HepG2 (cell line): Measurements from ENCODE around the gene CES2. TPM values are rescaled to one million over a fixed set of nuclear protein-coding genes. Genes with fewer than 3 reads are reported as not detected.

Experiments
- CBFB ChIP-seq: sonication (generic); formaldehyde crosslinking; IDR thresholded peaks from 2 replicates; pipeline ENCODE4 v1.4.0; 2020; ENCODE audit warnings: missing genetic modification reagents
- CREB1 ChIP-seq, 2 experiments: fragments of 450-650 bp in 1 of 2; IDR thresholded peaks; 2 replicates each; pipeline ENCODE4 v1.6.1; 2016 to 2017; ENCODE audit warnings: control low read depth in 1 of 2, mild to moderate bottlenecking in 1 of 2, missing compliant biosample characterization in 1 of 2, missing genetic modification characterization in 1 of 2
- HNF4A ChIP-seq: sonication (generic); formaldehyde crosslinking; IDR thresholded peaks from 2 replicates; pipeline ENCODE4 v1.4.0; 2020; ENCODE audit warnings: missing genetic modification reagents
- JUND ChIP-seq: sonication (generic); formaldehyde crosslinking; IDR thresholded peaks from 2 replicates; pipeline ENCODE4 v1.8.0; 2022; ENCODE audit warnings: mild to moderate bottlenecking, missing genetic modification reagents
- NKX3-1 ChIP-seq: sonication (generic); formaldehyde crosslinking; IDR thresholded peaks from 2 replicates; pipeline ENCODE4 v1.5.0; 2020; ENCODE audit warnings: missing genetic modification reagents
- RFX1 ChIP-seq: fragments of 450-650 bp; IDR thresholded peaks from 2 replicates; pipeline ENCODE4 v1.6.1; 2017
- SMC3 ChIP-seq: IDR thresholded peaks from 2 replicates; pipeline ENCODE4 v1.6.1; 2011; ENCODE audit warnings: low read length, improper control_type of control experiment
- TP53 ChIP-seq: sonication (generic); formaldehyde crosslinking; conservative IDR thresholded peaks from 2 replicates; pipeline ENCODE4 v1.4.0; 2020; ENCODE audit warnings: missing genetic modification reagents
- XBP1 ChIP-seq: sonication (generic); formaldehyde crosslinking; IDR thresholded peaks from 2 replicates; pipeline ENCODE4 v1.5.0; 2020; ENCODE audit warnings: missing genetic modification reagents
- ZNF572 ChIP-seq: sonication (generic); formaldehyde crosslinking; IDR thresholded peaks from 2 replicates; pipeline ENCODE4 v1.5.1; 2020; ENCODE audit warnings: mild to moderate bottlenecking, missing genetic modification reagents
- ZSCAN12 ChIP-seq: sonication (generic); formaldehyde crosslinking; IDR thresholded peaks from 2 replicates; pipeline ENCODE4 v1.9.0; 2021; ENCODE audit warnings: mild to moderate bottlenecking, missing genetic modification reagents
- polyA plus RNA-seq, 8 experiments: library from polyadenylated mRNA; depleted of rRNA in 3 of 8; stranded (reverse) in 7 of 8; unstranded in 1 of 8; fragments of >200 nt; fragmentation: Illumina TruSeq in 4 of 8; extraction: Trizol in 4 of 8; gene quantifications; 2 replicates each; pipeline versions ENCODE4 v1.2.1 to v1.2.3, GENCODE V29; 2011 to 2016; ENCODE audit warnings: low read depth in 4 of 8, missing spikeins in 1 of 8, mixed read lengths in 1 of 8; ENCODE audit not compliant: insufficient read depth in 1 of 8
- total RNA-seq, 5 experiments: library from RNA; depleted of rRNA; stranded (reverse); fragments of >200 nt; fragmentation: Illumina TruSeq; extraction: Trizol; gene quantifications; 2 replicates each; pipeline ENCODE4 v1.2.3, GENCODE V29; 2016; ENCODE audit warnings: low read depth in 1 of 5
- TF ChIP-seq, protein P1 (sequence below): sonication (generic); formaldehyde crosslinking; IDR thresholded peaks from 2 replicates; pipeline ENCODE4 v1.5.1; 2020; ENCODE audit warnings: mild to moderate bottlenecking, missing genetic modification reagents, borderline replicate concordance
- TF ChIP-seq, protein P2 (sequence below): sonication (generic); formaldehyde crosslinking; IDR thresholded peaks from 2 replicates; pipeline ENCODE4 v1.8.0; 2022; ENCODE audit warnings: missing genetic modification reagents, mild to moderate bottlenecking, inconsistent platforms, borderline replicate concordance
- TF ChIP-seq, protein P3 (sequence below): sonication (generic); formaldehyde crosslinking; IDR thresholded peaks from 2 replicates; pipeline ENCODE4 v1.4.0; 2020; ENCODE audit warnings: missing genetic modification reagents
- TF ChIP-seq, protein P4 (sequence below): sonication (generic); formaldehyde crosslinking; conservative IDR thresholded peaks from 2 replicates; pipeline ENCODE4 v1.8.0; 2022; ENCODE audit warnings: mild to moderate bottlenecking, moderate library complexity, missing genetic modification reagents
- TF ChIP-seq, protein P5 (sequence below): sonication (generic); formaldehyde crosslinking; IDR thresholded peaks from 2 replicates; pipeline ENCODE4 v1.8.1; 2023; ENCODE audit warnings: missing genetic modification reagents, mild to moderate bottlenecking, borderline replicate concordance
- TF ChIP-seq, protein P6 (sequence below): sonication (generic); formaldehyde crosslinking; IDR thresholded peaks from 2 replicates; pipeline ENCODE4 v1.5.0; 2020; ENCODE audit warnings: missing genetic modification reagents, mild to moderate bottlenecking, borderline replicate concordance

The CES2 gene
- total and polyA plus RNA-seq, 2 of the 13 experiments (the other 11 are each of a cell fraction or from before 2014, with no cell fraction given): 50.6 to 63.8 TPM

DNA sequence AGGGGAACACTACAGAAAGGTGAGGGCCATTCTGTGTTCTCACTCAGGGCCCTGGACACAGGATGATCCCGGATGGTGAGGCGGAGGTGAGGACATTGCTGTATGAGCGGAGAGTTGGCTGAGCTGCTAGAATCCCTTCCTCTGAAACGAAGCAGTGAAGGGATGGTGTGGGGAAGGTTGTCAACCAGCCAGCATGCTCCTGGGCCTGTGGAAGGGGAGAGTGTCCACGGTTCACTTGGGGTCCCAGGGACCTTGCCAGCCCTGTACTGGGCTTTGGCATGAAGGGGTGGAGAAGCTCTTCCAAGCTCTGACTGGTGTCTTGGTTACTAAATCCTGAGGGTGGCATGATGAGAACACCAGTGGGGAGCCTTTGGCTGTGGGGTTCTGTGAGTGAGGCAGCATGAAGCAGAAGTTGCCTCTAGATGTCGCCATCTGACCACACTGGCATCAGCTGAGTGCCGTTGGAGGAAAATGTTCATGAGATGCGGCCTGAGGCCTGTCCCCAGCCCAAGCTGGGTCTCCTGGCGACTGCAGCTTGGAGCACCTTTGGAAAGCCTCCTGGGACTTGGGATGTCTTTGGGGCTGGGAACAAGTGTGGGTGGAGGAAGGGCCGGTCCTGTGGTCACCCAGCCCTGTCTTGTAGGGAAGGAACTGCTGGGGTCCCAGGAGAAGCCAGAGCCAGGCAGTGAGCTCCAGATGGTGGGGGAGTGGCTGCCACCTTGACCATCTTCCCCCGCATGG, 40.2 kb upstream of the CES2 start (continued):
- TF ChIP-seq, protein P1, sequence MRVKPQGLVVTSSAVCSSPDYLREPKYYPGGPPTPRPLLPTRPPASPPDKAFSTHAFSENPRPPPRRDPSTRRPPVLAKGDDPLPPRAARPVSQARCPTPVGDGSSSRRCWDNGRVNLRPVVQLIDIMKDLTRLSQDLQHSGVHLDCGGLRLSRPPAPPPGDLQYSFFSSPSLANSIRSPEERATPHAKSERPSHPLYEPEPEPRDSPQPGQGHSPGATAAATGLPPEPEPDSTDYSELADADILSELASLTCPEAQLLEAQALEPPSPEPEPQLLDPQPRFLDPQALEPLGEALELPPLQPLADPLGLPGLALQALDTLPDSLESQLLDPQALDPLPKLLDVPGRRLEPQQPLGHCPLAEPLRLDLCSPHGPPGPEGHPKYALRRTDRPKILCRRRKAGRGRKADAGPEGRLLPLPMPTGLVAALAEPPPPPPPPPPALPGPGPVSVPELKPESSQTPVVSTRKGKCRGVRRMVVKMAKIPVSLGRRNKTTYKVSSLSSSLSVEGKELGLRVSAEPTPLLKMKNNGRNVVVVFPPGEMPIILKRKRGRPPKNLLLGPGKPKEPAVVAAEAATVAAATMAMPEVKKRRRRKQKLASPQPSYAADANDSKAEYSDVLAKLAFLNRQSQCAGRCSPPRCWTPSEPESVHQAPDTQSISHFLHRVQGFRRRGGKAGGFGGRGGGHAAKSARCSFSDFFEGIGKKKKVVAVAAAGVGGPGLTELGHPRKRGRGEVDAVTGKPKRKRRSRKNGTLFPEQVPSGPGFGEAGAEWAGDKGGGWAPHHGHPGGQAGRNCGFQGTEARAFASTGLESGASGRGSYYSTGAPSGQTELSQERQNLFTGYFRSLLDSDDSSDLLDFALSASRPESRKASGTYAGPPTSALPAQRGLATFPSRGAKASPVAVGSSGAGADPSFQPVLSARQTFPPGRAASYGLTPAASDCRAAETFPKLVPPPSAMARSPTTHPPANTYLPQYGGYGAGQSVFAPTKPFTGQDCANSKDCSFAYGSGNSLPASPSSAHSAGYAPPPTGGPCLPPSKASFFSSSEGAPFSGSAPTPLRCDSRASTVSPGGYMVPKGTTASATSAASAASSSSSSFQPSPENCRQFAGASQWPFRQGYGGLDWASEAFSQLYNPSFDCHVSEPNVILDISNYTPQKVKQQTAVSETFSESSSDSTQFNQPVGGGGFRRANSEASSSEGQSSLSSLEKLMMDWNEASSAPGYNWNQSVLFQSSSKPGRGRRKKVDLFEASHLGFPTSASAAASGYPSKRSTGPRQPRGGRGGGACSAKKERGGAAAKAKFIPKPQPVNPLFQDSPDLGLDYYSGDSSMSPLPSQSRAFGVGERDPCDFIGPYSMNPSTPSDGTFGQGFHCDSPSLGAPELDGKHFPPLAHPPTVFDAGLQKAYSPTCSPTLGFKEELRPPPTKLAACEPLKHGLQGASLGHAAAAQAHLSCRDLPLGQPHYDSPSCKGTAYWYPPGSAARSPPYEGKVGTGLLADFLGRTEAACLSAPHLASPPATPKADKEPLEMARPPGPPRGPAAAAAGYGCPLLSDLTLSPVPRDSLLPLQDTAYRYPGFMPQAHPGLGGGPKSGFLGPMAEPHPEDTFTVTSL (CRISPR knock-in tag): no peak
- TF ChIP-seq TP53 (CRISPR knock-in tag) (no peak), NKX3-1 (CRISPR knock-in tag) (no peak), JUND (no peak), XBP1 (CRISPR knock-in tag) (no peak), ZNF572 (CRISPR knock-in tag) (peak; percentile 59; the same call in 1 of the 2 replicates), ZSCAN12 (CRISPR knock-in tag) (no peak), RFX1 (no peak), HNF4A (CRISPR knock-in tag) (no peak), CREB1 (IDR thresholded peaks at IDR 0.05) (no peak), CREB1 (CRISPR knock-in tag; IDR thresholded peaks at IDR 0.05) (no peak), SMC3 (peak; percentile 97), CBFB (CRISPR knock-in tag) (no peak)
- TF ChIP-seq, protein P2, sequence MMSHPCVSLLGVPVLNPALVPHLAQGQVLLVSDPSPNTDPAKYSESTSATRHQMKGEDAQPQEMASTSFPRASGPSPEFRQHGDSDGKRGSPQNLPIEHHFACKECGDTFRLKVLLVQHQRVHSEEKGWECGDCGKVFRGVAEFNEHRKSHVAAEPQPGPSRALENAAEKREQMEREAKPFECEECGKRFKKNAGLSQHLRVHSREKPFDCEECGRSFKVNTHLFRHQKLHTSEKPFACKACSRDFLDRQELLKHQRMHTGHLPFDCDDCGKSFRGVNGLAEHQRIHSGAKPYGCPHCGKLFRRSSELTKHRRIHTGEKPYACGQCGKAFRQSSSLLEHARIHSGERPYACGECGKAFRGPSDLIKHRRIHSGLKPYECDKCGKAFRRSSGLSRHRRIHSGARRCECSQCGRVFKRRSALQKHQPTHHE (CRISPR knock-in tag): no peak
- TF ChIP-seq, protein P3, sequence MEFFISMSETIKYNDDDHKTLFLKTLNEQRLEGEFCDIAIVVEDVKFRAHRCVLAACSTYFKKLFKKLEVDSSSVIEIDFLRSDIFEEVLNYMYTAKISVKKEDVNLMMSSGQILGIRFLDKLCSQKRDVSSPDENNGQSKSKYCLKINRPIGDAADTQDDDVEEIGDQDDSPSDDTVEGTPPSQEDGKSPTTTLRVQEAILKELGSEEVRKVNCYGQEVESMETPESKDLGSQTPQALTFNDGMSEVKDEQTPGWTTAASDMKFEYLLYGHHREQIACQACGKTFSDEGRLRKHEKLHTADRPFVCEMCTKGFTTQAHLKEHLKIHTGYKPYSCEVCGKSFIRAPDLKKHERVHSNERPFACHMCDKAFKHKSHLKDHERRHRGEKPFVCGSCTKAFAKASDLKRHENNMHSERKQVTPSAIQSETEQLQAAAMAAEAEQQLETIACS (CRISPR knock-in tag): no peak
- TF ChIP-seq, protein P4, sequence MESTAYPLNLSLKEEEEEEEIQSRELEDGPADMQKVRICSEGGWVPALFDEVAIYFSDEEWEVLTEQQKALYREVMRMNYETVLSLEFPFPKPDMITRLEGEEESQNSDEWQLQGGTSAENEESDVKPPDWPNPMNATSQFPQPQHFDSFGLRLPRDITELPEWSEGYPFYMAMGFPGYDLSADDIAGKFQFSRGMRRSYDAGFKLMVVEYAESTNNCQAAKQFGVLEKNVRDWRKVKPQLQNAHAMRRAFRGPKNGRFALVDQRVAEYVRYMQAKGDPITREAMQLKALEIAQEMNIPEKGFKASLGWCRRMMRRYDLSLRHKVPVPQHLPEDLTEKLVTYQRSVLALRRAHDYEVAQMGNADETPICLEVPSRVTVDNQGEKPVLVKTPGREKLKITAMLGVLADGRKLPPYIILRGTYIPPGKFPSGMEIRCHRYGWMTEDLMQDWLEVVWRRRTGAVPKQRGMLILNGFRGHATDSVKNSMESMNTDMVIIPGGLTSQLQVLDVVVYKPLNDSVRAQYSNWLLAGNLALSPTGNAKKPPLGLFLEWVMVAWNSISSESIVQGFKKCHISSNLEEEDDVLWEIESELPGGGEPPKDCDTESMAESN (CRISPR knock-in tag): no peak
- TF ChIP-seq, protein P5, sequence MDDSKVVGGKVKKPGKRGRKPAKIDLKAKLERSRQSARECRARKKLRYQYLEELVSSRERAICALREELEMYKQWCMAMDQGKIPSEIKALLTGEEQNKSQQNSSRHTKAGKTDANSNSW: no peak
- TF ChIP-seq, protein P6, sequence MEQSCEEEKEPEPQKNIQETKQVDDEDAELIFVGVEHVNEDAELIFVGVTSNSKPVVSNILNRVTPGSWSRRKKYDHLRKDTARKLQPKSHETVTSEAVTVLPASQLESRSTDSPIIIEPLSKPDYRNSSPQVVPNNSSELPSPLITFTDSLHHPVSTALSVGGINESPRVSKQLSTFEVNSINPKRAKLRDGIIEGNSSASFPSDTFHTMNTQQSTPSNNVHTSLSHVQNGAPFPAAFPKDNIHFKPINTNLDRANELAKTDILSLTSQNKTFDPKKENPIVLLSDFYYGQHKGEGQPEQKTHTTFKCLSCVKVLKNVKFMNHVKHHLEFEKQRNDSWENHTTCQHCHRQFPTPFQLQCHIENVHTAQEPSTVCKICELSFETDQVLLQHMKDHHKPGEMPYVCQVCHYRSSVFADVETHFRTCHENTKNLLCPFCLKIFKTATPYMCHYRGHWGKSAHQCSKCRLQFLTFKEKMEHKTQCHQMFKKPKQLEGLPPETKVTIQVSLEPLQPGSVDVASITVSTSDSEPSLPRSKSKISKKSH (CRISPR knock-in tag): peak; percentile 55; the same call in 1 of the 2 replicates
